Dendritic cell treated with granulocyte-macrophage colony-stimulating factor and Interleukin-4, amounts not matched to agents 40 ng/mL and 50 ng/mL, for 4 days (primary cell): Measurements from ENCODE around the gene POLR2A.

Experiments
- H3K27ac Mint-ChIP-seq: one replicate; pipeline ENCODE4 v1.8.0; 2022; ENCODE audit warnings: mild to moderate bottlenecking, mixed read lengths
- H3K27me3 Mint-ChIP-seq: one replicate; pipeline ENCODE4 v1.8.0; 2022; ENCODE audit warnings: mild to moderate bottlenecking, mixed read lengths
- H3K36me3 Mint-ChIP-seq: one replicate; pipeline ENCODE4 v1.8.0; 2022; ENCODE audit warnings: low read depth, mixed read lengths
- H3K4me1 Mint-ChIP-seq: one replicate; pipeline ENCODE4 v1.8.0; 2022; ENCODE audit warnings: low read depth, mixed read lengths
- H3K4me3 Mint-ChIP-seq: one replicate; pipeline ENCODE4 v1.8.0; 2022; ENCODE audit warnings: mild to moderate bottlenecking, moderate library complexity, mixed read lengths
- H3K9me3 Mint-ChIP-seq: one replicate; pipeline ENCODE4 v1.8.0; 2022; ENCODE audit warnings: mixed read lengths
- intact Hi-C: fragments of 100-400 bp; cut with micrococcal nuclease; formaldehyde crosslinking; loops from one replicate; pipeline ENCODE4 v1.15.0; 2022

Gene POLR2A

GRCh38 chr17:7484067-7484918 is at the start of gene POLR2A:
Gene POLR2A, plus strand, starts transcription at chr17:7484366.
- Mint-ChIP-seq H3K27ac (peak within 1 kb of the TSS; percentile 100), H3K27me3 (no peaks in the 10 kb centered on the region), H3K36me3 (peaks cover 55% of the 10 kb centered on the region), H3K4me3 (peak within 1 kb of the TSS; percentile 97), H3K4me1 (peaks cover 76% of the 10 kb centered on the region), H3K9me3 (no peaks in the 10 kb centered on the region)
- intact Hi-C loops = loop anchor here (1.0 to 10.0 kb wide), 2 partner anchors 49 to 129 kb away; partner anchors contain the start of genes KCTD11, TMEM102 and TMEM95

GRCh38 chr17:7435676-7436555 is 48.2 kb upstream of the POLR2A start:
- Mint-ChIP-seq H3K9me3 (no peaks in the 10 kb centered on the region), H3K27ac (peak overlapping the region; percentile 90), H3K4me1 (peaks cover 45% of the 10 kb centered on the region), H3K27me3 (peaks cover 30% of the 10 kb centered on the region), H3K36me3 (peaks cover 25% of the 10 kb centered on the region), H3K4me3 (peak overlapping the region; percentile 86)
- intact Hi-C loops = loop anchor here (1.0 to 5.0 kb wide), 4 partner anchors 32 to 125 kb away; partner anchors contain the start of genes KCTD11, POLR2A, SENP3 and TMEM256

- peak overlapping the region; percentile 90 for H3K27ac Mint-ChIP-seq
- peaks cover 46% of the 10 kb centered on the region for H3K4me1 Mint-ChIP-seq
- H3K9me3 Mint-ChIP-seq = no peaks in the 10 kb centered on the region
- intact Hi-C loops = loop anchor here (2.0 to 5.0 kb wide), 2 partner anchors 84 to 124 kb away; partner anchors contain the start of genes KCTD11 and SENP3
- H3K27me3 Mint-ChIP-seq = peaks cover 38% of the 10 kb centered on the region
- peaks cover 25% of the 10 kb centered on the region for H3K36me3 Mint-ChIP-seq
- H3K4me3 Mint-ChIP-seq = peak overlapping the region; percentile 86
These were observed 47.4 kb upstream of the POLR2A start for GRCh38 chr17:7436556-7437368.

DNA sequence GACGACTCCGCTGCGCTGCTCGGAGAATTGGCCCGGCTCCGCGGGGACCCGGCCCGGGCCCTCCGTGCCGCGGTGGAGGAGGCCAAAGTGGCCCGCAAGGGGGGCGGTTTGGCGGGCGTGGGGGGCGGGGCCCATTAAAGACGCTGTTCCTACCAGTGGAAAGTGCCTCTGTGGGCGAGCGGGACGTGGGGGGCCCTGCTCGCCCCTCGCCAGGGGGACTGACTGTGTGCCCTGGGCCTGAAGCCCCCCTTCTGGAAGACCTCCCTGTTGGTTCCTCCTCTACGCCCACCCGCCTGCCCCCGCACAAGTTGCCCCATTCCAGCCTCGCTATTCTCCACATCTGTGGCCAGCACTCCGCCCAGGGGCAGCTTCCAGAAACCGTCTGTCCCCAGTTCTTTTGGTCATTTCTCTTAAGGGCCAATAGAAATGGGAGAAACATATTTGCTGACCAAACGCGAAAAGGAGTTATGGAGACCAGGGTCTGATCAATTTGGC is 46.8 kb upstream of the POLR2A start:
- intact Hi-C loops = loop anchor here (2.0 to 5.0 kb wide), 2 partner anchors 85 to 123 kb away; partner anchors contain the start of genes KCTD11 and SENP3
- Mint-ChIP-seq H3K27ac (peak overlapping the region; percentile 53), H3K9me3 (no peaks in the 10 kb centered on the region), H3K4me3 (peak overlapping the region; percentile 86), H3K27me3 (peaks cover 45% of the 10 kb centered on the region), H3K36me3 (peaks cover 25% of the 10 kb centered on the region), H3K4me1 (peaks cover 46% of the 10 kb centered on the region)

- intact Hi-C loops = loop anchor here (2.0 to 5.0 kb wide), 2 partner anchors 86 to 123 kb away; partner anchors contain the start of genes KCTD11 and SENP3
- Mint-ChIP-seq H3K27ac (peak overlapping the region; percentile 53), H3K9me3 (no peaks in the 10 kb centered on the region), H3K4me3 (peak overlapping the region; percentile 86), H3K4me1 (peaks cover 46% of the 10 kb centered on the region), H3K36me3 (peaks cover 25% of the 10 kb centered on the region), H3K27me3 (peaks cover 51% of the 10 kb centered on the region)
These were observed 46.1 kb upstream of the POLR2A start for GRCh38 chr17:7437950-7438614.

DNA sequence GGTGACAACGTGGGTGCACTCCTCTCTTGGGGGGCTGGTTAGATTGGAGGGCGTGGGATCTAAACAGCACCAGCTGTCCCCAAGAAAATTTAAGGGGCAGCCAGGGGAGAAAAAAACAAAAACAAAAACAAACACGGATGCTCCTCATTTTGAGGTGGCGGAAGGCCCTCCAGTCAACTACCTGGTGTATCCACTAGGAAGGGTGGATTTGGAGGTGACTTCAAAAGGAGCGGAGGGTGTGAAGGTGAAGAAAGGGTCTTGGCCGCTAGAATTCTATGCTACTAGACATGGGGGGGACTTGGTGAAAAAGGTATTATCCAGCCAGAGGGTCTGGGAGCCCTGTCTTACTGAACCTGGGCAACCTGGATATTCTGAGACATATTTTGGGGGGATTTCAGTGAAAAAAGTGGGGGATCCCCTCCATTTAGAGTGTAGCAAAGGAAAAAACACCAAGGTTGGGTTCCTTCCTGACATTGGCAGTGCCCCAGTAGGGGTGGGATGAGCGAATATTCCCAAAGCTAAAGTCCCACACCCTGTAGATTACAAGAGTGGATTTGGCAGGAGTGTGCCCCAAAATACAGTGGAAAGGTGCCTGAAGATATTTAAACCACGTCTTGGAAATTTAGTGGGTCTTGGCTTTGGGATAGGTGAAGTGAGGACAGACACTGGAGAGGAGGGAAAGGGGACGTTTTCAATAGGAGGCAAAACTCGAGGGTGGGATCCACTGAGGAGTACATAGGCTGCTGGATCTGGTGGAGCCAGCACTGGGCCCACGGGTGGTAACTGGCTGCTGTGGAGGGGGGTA is 45.3 kb upstream of the POLR2A start:
- H3K27ac Mint-ChIP-seq = peak overlapping the region; percentile 53
- peak overlapping the region; percentile 86 for H3K4me3 Mint-ChIP-seq
- no peaks in the 10 kb centered on the region for H3K9me3 Mint-ChIP-seq
- intact Hi-C loops = loop anchor here (5.0 kb wide), 1 partner anchor 87 kb away; the partner anchor contains the start of gene KCTD11
- H3K4me1 Mint-ChIP-seq = peaks cover 46% of the 10 kb centered on the region
- peaks cover 25% of the 10 kb centered on the region for H3K36me3 Mint-ChIP-seq
- peaks cover 59% of the 10 kb centered on the region for H3K27me3 Mint-ChIP-seq

GRCh38 chr17:7439462-7440112 is 44.6 kb upstream of the POLR2A start, which contains the start of gene FGF11:
Gene FGF11, plus strand, starts transcription at chr17:7439512. Its CDS starts 109 bp downstream, at chr17:7439621.
- Mint-ChIP-seq H3K27me3 (peaks cover 66% of the 10 kb centered on the region), H3K36me3 (peaks cover 25% of the 10 kb centered on the region), H3K4me3 (peak within 1 kb of the TSS; percentile 86), H3K27ac (peak within 1 kb of the TSS; percentile 53), H3K4me1 (peaks cover 46% of the 10 kb centered on the region), H3K9me3 (no peaks in the 10 kb centered on the region)
- intact Hi-C loops = loop anchor here (5.0 kb wide), 1 partner anchor 87 kb away; the partner anchor contains the start of gene KCTD11

GRCh38 chr17:7440113-7440833 is 43.9 kb upstream of the POLR2A start:
- intact Hi-C loops = no loop called here
- H3K4me1 Mint-ChIP-seq = peaks cover 51% of the 10 kb centered on the region

DNA sequence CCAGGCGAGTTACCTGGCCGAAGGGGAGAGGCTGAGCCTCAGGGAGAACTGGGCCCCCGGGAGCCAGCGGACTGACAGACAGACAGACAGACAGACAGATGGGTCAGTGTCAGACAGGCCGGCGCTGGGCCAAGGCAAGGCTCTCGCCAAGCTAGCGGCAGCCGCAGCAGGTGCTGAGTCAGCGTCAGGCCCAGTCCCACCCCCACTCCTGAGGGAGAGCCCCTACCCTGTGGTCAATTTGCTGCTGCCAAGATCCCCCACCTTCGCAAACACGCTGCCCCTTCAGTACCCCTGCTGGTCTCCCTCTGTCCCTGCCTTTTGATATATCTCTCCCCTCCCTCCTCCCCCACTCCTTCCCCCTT is 43.4 kb upstream of the POLR2A start:
- Mint-ChIP-seq H3K27ac (no peak overlapping the region), H3K9me3 (no peaks in the 10 kb centered on the region), H3K4me3 (peak overlapping the region; percentile 86), H3K4me1 (peaks cover 56% of the 10 kb centered on the region), H3K27me3 (peaks cover 77% of the 10 kb centered on the region), H3K36me3 (peaks cover 19% of the 10 kb centered on the region)
- intact Hi-C loops = no loop called here

More at GRCh38 chr17:7440113-7440833, 43.9 kb upstream of the POLR2A start:
- H3K27me3 Mint-ChIP-seq = peaks cover 71% of the 10 kb centered on the region
- peaks cover 24% of the 10 kb centered on the region for H3K36me3 Mint-ChIP-seq
- peak overlapping the region; percentile 86 for H3K4me3 Mint-ChIP-seq
- no peaks in the 10 kb centered on the region for H3K9me3 Mint-ChIP-seq
- peak overlapping the region; percentile 53 for H3K27ac Mint-ChIP-seq

- H3K4me1 Mint-ChIP-seq = peaks cover 53% of the 10 kb centered on the region
- intact Hi-C loops = no loop called here
- peaks cover 81% of the 10 kb centered on the region for H3K27me3 Mint-ChIP-seq
These were observed 42.9 kb upstream of the POLR2A start for GRCh38 chr17:7441266-7441665.

GRCh38 chr17:7442142-7442541 is 42.0 kb upstream of the POLR2A start:
- peaks cover 45% of the 10 kb centered on the region for H3K4me1 Mint-ChIP-seq
- no peak overlapping the region for H3K4me3 Mint-ChIP-seq
- peaks cover 89% of the 10 kb centered on the region for H3K27me3 Mint-ChIP-seq
- intact Hi-C loops = no loop called here
- H3K9me3 Mint-ChIP-seq = no peaks in the 10 kb centered on the region
- peaks cover 7% of the 10 kb centered on the region for H3K36me3 Mint-ChIP-seq
- no peak overlapping the region for H3K27ac Mint-ChIP-seq

More at GRCh38 chr17:7441266-7441665, 42.9 kb upstream of the POLR2A start:
- H3K36me3 Mint-ChIP-seq = peaks cover 14% of the 10 kb centered on the region
- H3K27ac Mint-ChIP-seq = no peak overlapping the region
- no peaks in the 10 kb centered on the region for H3K9me3 Mint-ChIP-seq
- no peak overlapping the region for H3K4me3 Mint-ChIP-seq
